Stimulated activated CD8-positive, alpha-beta memory T cell treated with anti-CD3 and anti-CD28 coated beads, Interleukin-7, amount 100 ng/mL, for 24 hours (primary cell): Measurements from ENCODE around the gene GINS1.
"Not testable (repeated sequence)": the region's sequence is repeated elsewhere in the genome, so short reads cannot be mapped to it uniquely, and the experiment has no call there.

ENCODE experiments used
- DNase-seq: peaks from one replicate; pipeline ENCODE4 v3.0.0-alpha.2; 2020; ENCODE audit warnings: low read depth

GINS1 gene

DNA sequence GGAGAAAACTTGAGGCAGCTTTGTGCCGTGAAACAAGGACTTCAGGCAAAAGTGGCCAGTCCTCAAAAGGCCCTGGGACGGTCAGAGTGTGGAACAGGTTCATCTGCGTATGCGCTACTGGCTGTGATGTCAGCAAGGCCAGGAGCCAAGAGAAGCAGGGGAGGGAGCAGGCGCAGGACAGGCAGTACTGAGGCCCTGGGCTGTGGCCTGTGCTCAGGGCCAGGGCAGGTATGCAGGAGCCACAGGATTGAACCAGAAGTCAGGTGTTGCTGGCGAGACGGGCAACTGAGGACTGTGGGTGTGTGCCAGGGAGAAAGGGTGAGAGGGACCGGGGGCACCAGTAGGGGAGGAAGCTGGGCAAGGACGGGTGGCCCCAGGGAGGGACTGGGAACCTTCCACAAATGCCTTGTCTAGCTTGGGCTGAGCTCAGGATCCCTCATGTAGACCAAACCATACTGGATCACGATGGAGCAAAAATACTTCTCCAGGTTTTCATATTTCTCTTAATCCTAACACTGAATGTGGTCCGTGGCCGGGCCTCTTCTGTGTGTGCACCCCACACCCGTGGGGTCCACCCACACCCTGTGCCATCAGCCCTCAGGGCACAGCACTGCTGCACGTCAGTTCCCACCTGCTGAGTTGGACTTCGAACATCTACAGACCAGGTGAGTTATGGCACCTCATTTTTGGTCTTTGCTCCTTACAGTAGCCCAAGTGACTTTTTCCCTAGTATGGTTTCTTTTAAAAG is 46.9 kb downstream of the GINS1 start:
- DNase-seq = no peak

DNA sequence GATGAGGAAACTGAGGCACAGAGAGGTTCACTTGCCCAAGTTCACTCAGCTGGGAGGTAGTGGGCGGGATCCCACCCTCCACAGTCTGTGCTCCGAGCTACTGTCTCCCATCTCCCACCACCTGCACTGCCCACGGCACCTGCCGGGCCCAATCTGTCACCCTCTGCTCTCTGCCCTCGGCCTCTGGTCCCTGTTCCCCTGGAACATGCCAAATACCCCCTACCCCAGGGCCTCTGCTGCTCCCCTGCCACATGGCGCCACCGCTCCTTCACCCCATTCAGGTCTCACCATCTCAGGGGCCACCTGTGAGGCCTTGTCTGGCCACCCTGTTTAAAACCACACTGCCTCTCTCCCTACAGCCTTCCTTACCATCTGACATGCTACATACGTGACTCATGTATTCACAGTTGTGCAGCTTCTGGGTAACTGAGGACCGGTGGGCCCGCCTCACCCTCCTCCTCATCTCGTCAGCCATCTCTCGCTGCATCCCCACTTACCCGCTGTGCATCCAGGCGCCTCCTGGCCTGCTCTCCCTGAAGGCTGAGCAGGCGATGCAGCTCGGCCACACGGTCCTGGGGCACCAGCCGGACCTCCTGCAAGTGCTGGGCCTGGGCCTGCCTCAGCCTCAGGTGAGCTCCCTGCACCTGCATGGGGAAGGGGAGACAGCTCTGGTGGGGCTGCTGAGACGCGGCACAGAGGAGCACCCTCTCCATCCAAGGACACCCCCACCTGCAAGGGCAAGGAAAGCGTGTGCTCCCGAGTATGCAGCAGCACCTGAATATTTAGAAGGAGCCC is 50.6 kb downstream of the GINS1 start:
- DNase-seq = no peak

DNA sequence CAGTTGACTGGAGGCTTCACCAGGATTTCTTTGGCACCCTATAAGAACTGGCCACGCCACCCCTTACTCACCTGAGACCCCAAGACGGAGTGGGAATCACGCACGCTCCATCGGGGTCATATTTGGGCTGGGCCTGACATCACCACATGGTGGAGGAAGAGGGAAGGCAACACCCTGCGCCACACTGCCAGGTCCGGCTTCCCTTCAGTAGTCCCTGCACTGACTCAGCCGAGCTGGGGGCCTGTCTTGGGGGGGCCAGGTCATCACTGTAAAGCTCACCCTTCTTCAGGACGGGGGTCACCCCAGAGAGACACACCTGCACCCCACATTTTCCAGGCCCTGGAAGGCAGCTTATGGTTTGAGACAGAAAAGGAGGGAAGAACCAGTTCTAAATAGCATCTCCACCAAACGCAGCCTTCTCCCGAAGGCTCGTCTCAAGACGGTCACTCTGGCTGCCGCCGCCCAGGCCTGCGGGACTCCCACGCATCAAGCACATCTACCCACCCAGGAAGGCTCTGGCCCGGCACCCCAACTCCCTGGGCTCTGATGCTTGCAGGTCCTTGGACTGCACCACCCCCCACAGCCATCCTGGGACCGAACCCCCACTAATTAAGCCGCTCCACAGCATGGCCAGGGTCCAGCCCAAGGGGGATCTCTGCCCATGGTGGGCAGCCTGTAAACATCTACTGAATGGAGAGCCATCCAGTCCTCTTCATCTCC is 51.8 kb downstream of the GINS1 start:
- no peak for DNase-seq

DNA sequence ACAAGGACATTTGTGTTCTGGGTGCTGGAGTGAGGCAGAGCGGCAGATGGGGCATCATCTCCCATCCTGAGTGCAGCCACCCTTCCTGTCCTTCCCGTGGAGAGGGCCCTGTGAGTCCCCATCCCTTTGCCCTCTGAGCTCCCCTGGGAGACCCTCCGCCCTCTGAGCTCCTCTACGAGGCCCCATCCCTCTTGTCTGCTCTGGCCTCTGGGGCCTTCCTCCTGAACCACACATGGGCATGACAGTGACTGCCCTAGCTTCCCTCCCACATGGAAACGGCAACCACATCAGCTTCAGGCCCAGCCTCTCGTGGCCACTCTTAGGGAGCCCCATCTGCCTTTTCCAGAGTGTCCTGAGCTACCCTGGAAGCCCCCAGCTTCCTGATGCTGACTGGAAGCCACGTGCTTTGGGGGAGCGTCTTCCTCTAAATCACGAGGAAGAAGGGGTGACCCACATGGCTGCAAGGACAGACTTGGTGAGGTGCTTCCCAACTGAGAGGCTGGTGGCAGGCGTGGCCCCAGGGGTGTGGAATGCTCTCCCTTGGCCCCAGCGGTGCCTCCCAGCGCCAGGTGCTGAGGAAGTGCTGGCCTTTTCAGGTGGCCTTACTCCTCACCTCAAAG is 52.6 kb downstream of the GINS1 start:
- no peak for DNase-seq

DNA sequence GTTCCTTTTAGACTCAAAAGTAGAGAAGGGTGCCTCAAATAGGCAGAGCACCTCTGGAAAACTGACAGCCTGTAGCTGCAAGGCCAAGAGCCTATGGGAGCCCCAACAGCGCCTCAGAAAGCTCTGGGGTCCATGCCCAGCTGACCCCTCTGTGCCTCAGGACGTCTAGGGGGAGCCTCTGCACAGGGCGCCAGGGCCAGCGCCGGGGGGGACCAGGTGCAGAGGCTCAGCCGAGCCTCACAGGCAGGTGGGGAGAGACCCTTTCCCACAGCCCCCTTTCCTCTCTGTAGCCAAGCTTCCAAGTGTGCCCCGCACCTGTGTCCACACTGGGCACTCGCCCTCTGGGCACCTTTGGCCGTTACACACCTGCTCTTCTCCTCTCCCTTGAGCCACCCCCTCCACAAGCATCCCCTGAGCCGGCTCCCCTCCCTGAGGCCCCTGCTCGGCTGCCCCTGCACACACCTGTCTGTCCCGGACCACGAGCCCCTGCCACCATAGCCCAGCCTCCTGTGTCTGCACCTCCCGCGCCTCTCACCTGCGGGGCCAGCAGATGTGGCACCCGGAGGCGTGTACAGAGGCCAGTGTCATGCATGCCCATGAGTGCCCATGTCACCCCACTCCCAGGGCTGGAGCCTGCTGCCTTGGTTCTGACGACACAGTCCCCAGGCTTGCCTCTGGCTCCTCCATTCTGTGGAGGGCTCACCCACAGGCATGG is 53.2 kb downstream of the GINS1 start:
- DNase-seq = no peak

DNA sequence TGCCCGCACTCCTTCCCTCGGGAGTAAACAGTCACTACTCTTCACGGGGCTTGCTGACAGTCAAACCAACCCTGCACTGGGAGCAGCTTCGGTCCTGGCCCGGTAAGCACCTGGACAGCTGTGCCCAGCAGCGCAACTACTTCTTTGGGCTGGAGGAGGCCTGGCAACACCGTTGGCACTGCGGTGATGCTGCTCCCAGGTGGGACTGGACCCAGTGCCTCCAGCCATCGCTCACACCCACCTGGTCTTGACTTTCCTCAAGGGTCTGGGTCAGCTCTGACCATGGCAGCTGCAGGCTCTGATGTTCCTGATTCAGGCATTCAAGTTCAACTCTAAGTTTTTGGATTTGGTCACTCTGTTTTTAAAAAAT is 53.8 kb downstream of the GINS1 start:
- DNase-seq = no peak

DNA sequence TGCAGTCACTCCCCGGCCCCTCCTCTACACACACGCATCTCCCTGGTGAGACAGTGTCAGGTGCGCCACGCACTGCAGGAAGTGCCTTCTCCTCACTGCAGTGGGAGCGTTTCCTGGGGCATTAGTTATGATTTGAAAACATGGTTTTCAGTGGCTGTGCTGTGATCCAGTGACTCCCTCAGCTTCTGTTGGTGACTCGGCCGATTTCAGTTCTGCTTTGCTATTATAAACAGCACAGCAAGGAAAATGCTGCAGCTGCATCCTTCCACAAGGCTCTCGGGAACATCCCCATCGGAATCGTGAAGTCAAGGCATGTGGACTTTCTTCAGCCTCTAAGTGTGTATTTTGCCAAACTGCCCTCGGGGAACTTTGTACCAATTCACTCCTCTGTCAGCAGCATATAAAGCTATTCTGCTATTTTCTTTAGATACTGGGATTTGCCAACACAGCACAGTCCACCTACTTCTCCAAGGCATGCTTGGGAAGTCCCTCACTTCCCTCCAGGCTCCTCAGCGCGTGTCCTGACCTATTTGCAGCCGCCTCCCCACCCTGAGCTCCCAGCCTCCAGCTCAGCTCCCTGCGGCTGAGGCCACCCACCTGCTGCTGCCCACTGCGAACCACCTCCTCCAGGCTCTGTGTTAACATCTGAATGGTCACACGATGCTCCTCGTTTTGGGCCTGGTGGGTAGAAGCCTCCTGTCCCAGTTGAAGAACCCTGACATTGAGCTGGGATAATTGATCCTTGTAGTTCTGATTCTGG is 54.5 kb downstream of the GINS1 start:
- DNase-seq = no peak

DNA sequence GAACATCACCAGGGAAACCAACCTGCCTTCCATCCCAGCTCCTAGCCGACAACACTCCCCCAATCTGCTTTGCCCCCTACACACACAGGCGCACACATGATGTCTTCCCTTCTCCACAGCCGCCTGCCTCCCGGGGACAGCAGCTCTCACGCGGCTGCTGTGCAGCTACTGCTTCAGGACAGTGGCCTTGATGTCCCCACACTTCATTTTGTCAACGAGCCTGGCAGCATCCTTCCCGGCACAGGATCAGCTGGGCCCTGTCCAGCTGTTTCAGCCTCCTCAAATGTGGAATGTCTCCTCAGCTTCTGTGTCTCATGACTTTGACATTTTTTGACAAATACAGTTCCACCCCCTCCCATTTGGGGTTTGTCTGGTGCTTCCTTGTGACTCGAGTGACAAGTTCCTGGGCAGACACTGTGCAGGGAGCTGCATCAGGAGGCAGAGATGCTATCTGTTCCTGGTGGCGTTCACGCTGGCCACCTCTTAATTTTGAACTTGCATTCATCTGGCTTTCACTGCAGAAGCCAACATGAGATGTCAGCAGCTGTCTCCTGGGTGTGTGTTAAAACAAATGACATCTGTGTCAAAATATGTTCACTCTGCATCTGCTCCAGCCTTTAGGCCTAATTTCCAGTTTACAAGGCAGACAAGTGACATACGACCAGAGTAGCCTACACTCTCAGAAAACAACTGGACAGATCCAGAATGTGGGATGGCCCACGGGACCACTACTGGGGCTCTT is 57.2 kb downstream of the GINS1 start:
- DNase-seq = no peak

DNA sequence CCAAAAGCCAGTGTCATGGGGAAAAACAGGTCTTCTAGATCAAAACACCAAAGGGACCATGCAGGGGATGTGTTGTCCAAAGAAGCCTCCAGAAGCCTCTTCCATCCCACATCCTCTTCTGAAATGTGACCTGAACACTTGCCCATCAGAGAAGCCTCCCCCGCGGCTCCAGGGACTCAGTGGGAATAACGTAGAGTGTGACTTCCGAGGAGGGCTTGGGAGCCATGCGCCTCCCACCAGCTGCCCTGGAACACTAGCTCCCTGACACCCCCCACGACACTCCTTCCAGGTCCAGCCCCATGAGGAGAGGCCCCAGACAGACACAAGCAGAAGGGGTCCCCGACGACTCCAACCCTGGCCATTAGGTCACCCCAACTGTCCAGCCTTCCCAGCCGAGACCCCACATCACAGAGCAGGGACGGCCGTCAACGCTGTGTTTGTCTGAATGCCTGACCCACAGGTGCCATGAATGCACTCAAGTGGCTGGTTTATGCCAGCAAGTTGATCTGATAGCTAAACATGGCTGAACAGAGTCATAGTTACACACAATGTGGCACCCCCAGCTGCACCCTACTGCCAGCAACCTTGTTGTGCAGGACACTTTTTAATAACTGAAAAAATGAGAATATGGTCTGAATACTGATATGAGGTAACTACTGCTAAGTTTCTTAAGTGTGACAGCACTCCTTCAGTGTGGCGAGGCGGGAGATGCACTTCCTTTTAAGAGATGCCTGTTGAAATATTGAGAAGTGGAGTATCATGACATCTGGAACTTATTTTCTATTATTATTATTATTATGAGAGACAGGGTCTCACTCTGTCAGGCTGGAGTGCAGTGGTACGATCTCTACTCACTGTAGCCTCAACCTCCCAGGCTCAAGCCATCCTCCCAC is 58.0 kb downstream of the GINS1 start:
- DNase-seq = no peak

DNA sequence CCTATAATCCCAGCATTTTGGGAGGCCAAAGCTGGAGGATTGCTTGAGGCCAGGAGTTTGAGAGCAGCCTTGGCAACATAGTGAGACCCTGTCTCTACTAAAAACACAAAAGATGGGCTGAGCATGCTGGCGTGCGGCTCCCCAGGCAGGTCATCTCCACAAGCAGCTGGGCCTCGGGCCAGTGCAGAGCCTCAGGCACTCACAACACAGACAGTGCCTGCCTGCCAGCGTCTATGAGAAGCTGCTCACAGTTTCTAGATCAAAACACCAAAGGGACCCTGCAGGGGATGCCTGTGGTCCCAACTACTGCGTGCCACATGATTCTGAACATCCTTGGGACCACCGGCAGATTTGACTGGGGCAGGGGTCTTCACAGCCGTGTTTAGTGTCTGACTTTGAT is 59.4 kb downstream of the GINS1 start:
- no peak for DNase-seq

DNA sequence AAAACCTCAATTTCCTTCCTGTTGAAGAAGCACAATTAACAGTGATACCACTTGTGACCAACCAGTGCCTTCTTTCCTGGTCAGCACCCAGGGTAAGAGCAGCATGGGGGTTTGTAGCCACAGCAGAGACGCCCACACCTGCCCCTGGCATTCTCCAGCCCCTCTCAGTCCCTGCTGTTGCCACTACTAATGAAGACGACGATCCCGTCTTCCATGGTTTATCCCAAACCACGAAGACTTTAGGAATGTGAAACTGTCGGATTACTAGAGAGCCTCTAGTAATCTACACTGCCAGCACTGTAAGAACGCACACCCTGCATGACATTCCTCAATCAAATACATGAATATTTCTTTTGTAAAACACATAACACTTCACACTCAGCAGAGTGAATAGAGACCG is 60.0 kb downstream of the GINS1 start:
- DNase-seq = no peak

DNA sequence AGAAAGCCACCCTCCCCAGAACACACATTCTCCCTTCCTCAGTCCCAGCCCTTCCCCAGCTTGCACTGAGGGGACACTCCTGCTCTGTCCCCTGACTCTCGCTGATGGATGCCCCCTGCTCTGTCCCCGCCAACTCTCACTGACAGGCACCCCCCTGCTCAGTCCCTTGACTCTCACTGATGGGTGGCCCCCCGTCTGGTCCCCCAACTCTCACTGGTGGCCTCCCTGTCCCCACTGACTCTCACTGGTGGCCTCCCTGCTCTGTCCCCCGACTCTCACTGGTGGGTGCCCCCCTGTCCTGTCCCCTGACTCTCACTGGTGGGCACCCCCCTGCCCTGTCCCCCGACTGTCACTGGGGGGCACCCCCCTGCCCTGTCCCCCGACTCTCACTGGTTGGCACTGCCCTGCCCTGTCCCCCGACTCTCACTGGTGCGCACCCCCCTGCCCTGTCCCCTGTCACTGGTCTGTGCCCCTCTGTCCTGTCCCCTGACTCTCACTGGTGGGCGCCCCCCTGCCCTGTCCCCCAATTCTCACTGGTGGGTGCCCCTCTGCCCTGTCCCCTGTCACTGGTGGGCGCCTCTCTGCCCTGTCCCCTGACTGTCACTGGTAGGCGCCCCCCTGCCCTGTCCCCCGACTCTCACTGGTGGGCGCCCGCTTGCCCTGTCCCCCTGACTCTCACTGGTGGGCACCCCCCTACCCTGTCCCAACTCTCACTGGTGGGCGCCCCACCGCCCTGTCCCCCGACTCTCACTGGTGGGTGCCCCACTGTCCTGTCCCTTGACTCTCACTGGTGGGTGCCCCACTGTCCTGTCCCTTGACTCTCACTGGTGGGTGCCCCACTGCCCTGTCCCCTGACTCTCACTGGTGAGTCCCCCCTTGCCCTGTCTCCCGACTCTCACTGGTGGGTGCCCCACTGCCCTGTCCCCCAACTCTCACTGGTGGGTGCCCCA is 60.9 kb downstream of the GINS1 start:
- DNase-seq = no peak

DNA sequence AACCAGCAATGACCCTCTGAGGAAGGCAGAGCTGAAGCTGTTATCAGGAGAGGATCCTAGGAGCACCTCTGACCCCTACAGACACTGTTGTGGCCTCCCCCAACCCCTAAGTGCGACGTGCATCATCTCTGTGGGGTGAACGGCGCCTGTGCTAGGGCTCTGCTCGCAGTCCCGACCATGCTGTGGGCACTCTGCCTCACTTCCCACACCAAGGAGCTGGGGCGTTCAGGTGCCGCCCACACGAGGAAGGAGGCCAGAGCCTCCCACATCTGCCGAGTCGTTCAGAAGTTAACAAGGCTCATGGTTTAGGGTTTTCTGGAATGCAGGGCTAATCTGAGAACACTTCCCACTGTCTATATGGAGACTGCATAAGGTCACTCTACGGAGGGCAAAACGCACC is 62.1 kb downstream of the GINS1 start:
- no peak for DNase-seq

DNA sequence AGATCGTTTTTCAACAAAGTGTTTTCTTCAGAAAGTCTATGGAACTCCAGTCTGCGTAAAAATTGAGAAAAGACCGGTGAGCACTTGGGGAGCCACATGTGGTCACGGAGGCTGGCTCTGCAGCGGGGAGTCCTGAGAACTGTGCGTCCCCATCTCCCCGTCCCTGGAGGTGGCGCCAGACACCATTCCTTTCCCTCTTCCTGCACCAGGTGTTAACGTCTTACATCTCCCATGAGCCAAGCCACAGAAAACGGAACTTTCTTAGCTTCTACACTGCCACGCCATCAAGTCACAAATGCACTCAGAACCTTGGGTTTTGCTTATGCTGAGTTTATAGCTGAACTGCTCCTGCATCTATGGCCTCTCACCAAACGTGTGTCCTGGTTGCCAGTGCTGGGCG is 62.6 kb downstream of the GINS1 start:
- DNase-seq = no peak

DNA sequence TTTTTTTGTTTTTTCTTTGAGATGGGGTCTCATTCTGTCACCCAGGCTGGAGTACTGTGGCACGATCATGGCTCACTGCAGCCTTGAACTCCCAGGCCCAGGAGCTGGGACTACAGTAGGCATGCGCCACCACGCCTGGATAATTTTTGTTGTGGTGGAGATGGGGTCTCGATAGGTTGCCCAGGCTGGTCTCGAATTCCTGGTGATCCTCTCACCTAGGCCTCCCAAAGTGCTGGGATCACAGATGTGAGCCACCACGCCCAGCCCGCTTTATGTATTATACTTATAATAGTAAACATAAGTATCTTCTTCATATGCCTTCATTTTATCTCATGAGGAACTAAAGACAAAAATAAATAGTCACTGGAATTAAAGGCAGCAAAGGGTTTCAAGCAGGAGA is 63.5 kb downstream of the GINS1 start:
- DNase-seq = no peak

DNA sequence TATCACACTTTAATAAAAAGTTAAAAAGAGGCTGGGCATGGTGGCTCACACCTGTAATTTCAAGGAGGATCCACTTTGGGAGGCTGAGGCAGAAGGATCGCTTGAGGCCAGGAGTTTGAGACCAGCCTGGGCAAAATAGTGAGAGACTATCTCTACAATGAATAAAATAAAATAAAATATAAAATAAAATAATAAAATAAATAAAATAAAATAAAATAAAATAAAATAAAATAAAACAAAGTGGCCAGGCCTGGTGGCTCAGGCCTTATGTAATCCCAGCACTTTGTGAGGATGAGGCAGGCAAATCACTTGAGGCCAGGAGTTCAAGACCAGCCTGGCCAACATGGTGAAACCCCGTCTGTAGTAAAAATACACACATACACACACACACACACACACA is 65.8 kb downstream of the GINS1 start:
- not testable (repeated sequence) for DNase-seq

DNA sequence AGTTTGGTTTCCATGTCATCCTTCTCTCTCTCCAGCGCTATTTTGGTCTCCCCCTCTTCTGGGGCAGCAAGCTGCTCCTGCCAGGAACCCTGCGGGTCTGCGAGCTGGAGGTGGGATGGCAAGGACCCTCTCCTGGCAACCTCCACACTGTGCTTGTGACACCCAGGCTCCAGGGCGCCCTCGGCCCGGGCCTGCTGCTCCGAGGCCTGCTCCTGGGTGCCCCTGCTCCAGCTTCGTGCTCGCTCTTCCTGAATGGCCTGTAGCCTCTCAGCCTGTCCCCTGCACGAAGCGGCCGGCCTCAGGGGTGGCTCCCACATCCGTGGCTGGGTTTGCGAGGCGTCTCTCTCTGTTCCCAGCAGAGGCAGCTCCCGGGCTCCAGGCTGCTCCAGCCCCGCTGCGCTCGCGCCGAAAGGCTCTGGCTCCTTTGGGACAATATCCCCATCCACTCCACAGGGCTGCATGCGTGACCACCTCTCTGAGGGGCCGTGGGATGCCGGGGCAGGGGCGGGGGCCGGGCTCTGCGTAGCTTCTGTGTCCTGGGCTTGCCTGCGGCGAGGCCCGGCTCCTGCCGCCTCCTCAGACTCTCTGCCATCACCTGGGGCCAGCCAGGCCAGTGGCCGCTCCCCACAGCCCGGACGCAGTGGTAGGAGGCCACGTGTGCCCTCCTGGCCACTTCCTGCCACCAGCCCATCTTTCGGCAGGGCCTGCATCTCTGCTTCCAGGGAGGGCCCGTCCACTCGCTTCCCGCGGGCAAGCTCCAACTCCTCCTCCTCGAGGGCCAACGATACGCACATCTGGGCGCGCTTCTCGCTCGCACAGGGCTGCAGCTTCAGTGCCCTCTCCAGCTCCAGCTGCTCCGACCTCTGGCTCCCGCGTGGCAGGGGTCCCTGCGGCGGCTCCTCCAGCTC is 68.9 kb downstream of the GINS1 start:
- no peak for DNase-seq
